GM19351 (cell line): Measurements from ENCODE around the gene MTUS2.
A peak's percentile ranks its signal among the peaks of the same experiment; 100 is the strongest.
"Not testable (repeated sequence)": the region's sequence is repeated elsewhere in the genome, so short reads cannot be mapped to it uniquely, and the experiment has no call there.

Source experiments
- ATAC-seq: cut with Tn5 transposase; IDR thresholded peaks from one replicate; pipeline ENCODE4 v1.9.1; 2021; ENCODE audit warnings: mild to moderate bottlenecking, moderate library complexity; ENCODE audit not compliant: unreplicated experiment

MTUS2 gene

DNA sequence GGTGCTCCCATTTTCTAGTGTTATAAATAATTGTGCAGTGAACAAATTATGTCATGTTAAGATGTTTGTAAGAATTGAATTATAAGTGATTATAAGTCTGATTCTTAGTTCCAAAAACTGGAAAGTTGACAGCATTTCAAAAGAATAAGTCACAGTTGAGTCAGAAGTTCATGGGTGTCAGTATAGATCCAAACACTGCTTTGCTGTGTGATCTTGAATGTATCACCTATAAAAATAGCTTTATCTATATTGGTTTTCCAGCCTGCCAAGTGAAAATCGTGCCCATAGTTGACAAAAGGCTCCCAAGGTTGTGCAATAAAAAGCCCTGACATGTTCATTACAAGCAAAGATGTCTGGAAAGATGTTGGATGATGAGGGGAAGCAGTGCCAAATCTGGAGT lies 336.0 kb downstream of the MTUS2 start:
- no peak for ATAC-seq

DNA sequence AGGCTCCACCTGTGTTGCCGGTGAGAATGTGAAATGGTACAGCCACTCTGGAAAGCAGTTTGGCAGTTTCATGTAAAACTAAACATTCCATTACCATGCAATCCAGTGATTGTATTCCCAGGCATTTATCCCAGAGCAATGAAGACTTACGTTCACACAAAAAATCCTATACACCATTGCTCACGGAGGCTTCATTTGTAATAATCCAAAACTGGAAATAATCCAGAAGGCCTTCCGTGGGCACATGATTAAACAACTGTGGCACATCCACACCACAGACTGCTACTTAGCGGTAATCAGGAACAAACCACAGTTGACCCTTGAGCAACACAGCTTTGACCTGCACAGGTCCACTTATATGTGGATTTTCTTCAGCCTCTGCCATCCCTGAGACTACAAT lies 339.7 kb downstream of the MTUS2 start:
- no peak for ATAC-seq

DNA sequence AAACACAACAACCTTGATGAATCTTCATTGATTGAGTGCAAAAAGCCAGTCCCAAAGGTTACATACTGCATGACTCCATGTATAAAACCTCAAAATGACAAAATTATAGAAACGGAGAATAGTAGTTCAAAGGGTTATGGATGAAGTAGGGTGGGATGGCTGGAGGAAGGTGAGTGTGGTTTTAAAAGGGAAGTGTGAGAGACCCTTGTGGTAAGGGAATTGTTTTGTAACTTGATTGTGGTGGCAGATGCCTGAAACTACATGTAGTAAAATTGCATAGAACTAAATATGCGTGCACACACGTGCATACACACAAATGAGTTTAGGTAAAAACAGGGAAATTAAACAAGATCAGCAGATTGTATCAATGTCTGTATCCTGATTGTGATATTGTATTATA lies 340.7 kb downstream of the MTUS2 start:
- ATAC-seq: no peak

DNA sequence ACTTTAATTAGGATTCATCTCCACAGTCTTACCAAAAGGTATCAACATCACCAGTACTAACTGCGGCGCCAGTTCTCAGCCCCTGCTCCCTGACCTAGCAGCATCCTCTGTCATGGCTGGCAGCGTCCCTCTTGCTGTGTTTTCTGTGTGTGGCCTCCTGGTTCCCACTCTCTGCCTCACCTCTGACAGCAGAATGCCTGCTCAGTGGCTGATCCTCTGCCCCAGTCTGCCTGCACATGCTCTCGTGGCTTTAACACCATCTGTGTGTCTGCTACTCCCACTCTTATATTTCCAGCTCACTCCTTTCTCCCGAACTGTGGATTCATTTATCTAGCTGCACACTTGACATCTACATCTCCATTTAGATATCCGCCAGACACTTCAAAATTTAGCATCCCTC lies 341.5 kb downstream of the MTUS2 start:
- no peak for ATAC-seq

DNA sequence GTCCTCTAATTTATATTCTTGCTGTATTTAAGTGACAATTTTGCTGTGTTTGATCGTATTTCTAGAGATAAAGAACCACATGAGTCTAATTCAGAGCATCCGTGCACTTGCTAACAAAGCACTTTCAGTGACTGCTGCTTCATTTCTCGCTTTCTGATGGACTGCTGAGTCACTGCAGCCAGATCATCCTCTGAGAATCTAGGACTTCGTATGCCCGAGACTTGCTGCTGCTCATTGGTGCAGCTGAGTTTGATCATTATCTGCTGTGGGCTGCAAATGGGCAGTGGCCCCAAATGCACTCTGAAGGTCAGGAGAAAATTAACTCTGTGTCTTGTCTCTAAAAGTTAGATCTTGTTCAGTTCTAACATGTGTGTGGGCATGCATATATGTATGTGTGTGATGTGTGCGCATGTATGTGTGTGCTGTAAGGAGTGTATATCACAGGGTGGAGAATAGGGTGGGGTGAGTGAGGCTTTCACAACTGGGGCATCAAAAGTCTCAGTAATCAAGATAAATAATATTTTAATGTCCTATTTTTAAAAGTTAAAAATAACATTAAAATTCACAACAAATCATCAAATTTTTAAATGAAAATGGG lies 342.6 kb downstream of the MTUS2 start:
- ATAC-seq: no peak

DNA sequence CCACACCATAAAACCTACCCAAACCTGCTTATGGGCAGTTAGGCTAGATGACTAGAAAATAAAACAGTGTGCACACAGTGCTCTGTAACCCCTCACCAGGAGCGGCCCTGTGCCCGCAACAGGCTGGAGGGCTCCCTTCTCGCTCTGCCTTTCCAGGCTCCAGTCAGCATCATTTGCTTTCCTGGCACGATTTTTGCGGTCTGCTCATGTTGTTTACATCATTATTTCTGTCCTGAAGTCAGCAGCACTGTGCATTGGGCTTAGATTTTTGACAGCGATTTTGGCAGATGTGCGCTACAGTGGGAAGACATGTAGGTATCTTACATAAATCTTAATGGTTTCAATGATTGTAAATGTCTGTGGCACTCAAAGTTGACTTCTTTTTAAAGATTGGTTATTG lies 344.0 kb downstream of the MTUS2 start:
- ATAC-seq: no peak

DNA sequence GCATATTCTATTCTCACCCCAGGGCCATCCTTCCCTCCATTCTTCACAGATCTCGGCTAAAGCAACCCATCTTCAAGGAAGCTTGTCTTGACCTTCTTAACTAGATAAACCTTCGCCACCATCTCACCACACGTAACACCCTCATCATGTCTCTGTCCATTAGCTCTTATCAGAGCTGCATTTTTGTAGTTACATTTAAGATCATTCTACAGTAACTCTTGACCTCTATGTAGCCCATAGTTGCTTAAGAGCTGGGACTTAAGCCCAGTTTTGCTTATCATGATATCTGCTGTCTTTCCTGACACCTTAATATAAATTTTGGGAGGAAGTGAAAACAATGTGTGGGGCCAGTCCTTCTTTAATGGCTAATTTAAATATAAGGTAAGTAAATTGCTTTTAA lies 345.1 kb downstream of the MTUS2 start:
- no peak for ATAC-seq

DNA sequence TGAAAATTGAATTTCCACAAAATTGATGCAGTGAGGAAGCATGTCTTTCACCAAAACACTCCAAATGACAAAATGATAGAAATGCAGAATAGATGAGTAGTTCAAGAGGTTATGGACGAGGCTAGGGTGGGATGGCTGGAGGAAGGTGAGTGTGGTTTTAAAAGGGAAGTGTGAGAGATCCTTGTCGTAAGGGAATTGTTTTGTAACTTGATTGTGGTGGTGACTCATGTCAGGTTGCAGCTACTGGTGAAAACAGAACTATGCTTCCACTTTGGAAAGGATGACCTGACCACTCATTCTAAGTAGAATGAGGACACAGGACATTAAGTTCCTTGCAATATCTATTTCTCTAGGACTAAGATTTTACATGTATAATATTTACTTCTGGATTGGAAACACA lies 345.7 kb downstream of the MTUS2 start:
- ATAC-seq: no peak

DNA sequence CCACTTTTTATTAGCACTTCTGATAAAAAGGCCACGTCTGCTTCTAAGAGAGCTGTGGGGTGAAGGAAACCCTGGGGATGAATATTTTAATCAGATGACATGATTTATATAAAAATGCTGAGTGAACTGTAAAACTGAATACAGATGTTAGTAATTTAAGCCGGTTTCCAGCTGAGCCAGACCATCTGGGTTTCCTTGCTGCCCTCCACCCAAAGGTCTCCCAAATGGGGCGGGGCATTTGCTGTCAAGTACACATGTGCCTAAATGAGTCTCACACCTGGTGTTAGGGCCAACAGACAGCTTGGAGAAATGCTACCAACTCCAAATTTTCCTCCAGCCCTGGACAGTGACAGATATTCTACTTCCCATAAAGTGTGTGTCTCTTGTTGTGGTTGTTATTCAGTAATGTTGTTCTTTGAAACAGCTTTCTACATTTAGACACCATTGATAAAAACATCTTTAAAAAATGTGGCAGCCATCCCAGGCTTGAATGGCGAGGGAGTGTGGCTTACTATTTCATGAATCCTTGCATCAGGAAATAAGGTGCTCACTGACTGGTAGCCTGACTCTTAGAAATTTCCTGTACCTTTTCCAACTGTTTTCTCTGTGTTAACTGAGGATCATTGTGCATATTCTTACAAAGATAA lies 350.4 kb downstream of the MTUS2 start:
- ATAC-seq: no peak

DNA sequence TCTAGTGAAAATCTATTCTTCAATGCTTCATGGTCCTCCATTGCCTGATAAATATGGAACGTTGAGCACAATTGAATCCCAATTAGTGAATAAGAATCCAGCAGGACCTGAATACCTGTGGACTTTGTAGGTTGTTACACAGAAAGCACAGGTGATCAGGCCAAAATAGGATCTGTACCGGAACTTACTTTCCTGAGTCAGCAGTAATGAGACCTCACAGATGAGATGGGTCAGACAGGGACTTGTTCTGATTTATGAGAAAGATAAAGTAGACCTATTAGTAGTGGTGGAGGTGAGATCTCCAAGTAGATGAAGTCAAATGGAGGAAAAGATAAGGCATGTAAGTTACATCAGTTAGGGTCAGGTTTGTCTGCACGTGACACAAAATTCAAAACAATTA lies 351.1 kb downstream of the MTUS2 start:
- ATAC-seq: no peak

DNA sequence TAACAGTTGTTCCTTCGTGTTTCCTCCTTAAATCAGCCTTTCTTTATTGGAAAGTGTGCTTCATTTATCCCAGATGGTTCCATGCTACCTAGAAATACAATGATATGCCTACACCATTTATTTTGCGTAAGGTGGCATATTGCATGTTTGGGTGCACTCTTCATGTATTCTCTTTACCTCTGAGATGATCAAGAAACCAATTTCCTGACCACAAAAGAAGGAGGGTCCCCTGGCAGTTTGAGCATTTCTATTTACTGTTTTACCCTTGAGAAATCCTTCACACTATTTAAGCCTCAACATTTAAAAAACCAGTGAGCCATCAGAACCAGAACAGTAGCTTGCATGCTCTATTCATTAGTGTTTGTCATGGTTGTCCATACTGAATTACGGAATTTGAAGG lies 354.0 kb downstream of the MTUS2 start:
- ATAC-seq: no peak

DNA sequence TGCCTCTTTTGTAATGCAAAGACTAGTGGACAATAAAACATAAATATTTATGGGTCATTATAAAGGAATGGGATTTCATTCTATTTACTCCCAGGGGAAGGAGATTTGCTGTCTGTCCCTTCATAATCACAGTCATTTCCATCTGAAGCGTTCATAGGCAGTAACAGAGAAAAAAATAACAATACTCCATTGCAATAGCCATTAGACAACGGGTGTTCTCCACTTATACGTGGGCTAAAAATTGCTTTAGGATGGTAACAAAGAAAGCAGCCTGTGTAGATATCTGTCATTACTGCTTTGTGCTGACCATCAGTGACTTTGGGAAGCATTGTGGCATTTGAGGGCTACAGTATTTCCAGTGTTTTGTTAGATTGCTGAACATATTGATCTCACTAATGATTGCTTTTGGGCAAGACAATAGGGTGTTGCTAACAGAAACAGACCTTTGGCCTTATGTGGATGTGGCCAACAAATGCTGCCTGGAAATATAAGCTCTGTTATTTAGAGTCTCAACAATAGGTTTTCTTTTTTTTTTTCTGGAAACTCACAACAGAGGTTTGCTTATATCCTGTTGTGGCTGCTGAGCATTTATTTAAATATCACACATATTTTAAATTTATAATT lies 355.2 kb downstream of the MTUS2 start:
- no peak for ATAC-seq

DNA sequence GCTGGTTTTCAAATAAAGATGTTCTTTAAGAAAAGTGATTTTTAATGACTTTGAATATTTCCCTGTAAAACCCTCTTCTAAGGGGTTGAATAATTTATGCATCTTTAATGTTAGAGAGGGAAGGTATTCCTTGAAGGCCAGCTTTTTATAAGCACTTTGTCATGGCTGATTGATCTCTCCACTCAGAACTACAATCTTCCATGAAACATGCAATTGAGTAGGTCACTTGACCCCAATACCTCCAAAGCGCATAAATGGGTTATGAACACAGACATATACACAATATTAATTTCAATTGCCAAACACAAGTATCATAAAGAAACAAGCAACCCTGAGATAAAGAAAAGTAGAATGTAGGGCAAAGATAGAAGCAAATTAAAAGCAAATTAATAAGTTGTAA lies 359.9 kb downstream of the MTUS2 start:
- no peak for ATAC-seq

DNA sequence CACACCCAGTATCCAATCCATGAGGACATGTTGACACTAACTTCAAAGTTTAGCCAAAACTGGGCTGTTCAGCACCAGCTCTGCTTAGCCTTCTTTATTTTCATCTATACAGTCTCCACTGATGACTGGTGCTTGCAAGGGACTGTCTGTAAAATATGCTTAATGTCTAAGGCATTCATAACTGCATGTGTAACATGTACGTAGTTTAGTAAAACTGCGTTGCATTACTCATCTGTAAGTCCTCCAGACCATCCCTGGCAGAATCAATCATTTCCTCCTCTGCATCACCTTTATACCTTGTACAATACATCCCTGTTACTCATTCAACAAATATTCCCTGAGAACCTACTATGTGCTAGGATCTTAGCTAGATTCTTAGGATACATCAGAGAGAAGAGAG lies 362.1 kb downstream of the MTUS2 start:
- no peak for ATAC-seq

DNA sequence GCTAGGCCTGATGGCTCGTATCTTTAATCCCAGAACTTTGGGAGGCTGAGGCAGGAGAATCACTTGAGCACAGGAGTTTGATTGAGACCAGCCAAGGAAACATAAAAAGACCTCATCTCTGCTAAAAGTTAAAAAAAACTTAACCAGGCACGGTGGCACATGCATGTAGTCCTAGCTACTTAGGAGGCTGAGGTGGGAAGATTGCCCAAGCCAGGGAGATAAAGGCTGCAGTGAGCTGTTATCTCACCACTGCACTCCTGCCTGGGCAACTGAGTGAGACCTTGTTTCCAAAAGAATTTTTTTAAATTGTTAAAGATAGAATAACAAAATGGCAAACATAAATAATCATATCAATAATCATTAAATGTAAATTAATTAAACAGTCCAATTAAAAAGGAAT lies 365.8 kb downstream of the MTUS2 start:
- no peak for ATAC-seq

DNA sequence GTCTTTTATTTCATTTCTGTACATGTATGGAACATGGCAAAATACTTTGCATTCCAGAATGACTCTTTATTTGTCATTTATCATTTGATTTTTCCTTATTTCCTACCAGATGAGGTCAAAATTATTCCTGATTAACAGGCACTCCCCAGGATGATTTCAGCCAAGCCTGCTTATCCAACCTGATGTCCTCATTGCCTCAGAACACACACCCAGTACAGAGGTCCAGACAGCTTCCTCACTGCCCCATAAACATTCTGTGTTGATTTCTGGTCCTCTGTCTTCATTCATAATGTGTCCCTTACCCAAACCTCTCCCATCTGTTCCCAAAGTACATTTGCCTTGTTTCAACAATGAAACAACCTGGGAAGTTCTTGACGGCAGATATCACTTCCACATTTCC lies 367.4 kb downstream of the MTUS2 start:
- ATAC-seq: no peak

DNA sequence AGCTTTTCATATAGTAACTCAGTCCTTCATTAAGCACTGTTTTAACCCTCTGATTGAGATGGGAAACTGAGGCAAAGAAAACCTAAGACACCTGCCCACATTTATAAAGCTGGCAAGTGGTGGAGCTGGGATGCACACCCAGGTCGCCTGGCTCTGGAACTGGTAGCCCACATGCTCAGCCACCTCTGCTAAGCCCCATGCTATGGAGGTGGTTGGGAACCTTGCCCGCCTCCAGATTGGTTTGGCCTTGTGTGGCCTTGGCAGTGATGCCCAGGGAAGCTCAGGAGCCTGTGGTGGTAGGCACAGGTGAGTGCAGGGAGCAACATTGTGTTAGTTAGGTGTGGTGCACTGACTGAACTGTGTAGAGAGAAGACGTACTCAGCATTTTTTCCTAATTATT lies 370.2 kb downstream of the MTUS2 start:
- ATAC-seq: no peak

DNA sequence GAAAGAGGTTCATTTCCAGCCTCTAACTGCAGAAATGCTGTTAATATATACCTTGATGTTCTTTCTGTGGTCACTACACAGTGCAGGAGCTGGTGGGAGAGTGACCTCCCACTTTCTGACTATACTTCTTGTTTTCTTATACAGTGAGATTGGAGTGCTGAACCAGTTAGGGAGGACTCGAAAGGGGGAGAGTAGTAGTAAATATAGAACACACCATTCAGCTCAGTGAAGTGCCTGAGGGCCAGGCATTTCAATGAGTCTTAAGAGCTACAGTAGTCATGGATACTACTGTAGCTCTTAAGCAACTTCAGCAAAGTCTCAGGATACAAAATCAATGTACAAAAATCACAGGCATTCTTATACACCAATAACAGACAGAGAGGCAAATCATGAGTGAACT lies 372.9 kb downstream of the MTUS2 start:
- ATAC-seq: no peak

DNA sequence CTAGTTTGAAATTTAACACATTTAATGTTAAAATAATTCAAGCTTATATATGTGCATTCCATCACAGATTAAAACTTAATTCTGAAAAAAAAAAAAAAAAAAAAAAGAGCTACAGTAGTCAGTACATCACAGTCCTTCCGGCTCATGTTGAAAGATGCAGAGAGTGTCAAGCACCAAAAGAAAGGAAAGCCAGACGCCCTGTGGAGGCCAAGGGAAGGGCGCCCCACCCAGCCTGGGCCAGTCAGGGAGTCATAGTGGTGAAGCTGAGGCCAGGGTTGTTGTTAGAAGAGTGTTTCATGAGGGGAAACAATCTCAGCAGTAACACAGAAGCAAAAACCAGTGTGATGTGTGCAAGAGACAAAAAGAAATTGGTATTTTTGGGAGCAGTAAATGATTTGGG lies 375.3 kb downstream of the MTUS2 start:
- ATAC-seq: no peak

DNA sequence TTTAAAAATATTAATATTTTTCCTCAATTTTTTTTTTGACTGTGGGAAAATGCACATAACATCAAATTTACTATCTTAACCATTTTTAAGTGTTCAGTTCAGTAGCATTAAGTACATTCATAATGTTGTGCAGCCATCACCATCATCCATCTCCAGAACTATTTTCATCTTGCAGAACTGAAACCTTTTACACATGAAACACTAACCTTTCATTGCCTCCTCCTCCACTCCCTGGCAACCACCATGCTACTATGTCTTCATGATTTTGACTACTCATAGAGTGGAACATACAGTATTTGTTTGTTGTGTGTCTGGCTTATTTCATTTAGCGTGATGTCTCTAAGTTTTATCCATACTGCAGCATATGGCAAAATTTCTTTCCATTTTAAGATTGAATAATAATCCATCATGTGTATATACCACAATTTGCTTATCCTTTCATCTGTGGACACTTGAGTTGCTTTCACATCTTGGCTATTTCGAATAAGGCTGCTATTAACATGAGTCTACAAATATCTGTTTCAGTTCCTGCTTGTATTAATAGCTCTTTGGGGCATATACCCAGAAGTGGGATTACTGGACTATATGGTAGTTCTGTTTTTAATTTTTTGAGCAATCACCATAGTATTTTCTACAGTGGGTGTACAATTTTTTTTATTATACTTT lies 376.4 kb downstream of the MTUS2 start:
- peak; percentile 93 for ATAC-seq

DNA sequence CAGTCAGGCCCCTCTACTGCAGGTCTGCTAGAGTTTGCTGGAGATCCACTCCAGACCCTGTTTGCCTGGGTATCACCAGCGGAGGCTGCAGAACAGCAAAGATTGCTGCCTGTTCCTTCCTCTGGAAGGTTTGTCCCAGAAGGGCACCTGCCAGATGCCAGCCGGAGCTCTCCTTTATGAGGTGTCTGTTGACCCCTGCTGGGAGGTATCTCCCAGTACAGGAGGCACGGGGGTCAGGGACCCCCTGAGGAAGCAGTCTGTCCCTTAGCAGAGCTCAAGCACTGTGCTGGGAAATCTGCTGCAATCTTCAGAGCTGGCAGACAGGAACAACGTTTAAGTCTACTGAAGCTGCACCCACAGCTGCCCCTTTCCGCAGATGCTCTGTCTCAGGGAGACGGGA lies 382.6 kb downstream of the MTUS2 start:
- ATAC-seq: not testable (repeated sequence)

DNA sequence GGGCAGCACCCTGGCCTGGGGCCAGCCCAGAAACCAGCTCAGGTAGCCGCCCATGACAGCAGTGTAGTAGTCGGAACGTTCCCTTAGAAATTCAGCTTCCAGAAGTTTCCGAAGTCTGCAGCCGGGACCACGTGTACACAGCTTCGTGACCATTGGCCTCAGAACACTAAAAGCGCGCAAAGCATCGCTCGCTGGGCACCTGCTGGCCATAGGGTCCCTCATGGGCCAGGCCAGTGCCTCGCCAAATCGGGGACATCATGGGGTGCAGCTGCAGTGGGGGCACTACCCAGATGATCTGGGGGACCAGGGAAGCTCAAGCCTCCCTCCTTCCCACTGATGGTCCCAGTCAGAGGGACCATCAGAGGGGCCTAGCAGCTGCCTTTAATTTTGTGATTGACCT lies 384.5 kb downstream of the MTUS2 start:
- no peak for ATAC-seq
